Gastroesophageal sphincter (tissue), 4 donors: ENCODE measurements around the gene TCF25. TPM values are rescaled to one million over a fixed set of nuclear protein-coding genes. Genes with fewer than 3 reads are reported as not detected.
A peak's percentile ranks its signal among the peaks of the same experiment; 100 is the strongest.

Source experiments
- ATAC-seq: fragments of 150-250 bp; one replicate; pipeline ENCODE4 v1.9.1; 2016; ENCODE audit warnings: mild to moderate bottlenecking, moderate library complexity
- H3K27ac ChIP-seq, 4 donors: fragments of 200-600 bp; sonication (generic) in 3 of 4; 1 replicate in 3 of 4; 2 replicates in 1 of 4; pipeline ENCODE4 v1.5.1; 2016 to 2019
- H3K27me3 ChIP-seq: fragments of 200-600 bp; sonication (generic); one replicate; pipeline ENCODE4 v1.5.1; 2019
- H3K36me3 ChIP-seq, 2 donors: fragments of 200-600 bp; sonication (generic); one replicate each; pipeline ENCODE4 v1.5.1; 2019; ENCODE audit warnings: control low read depth in 1 of 2
- H3K4me1 ChIP-seq, 3 donors: fragments of 200-600 bp; sonication (generic); 1 replicate in 2 of 3; 2 replicates in 1 of 3; pipeline ENCODE4 v1.5.1; 2016 to 2019; ENCODE audit warnings: control low read depth in 2 of 3
- H3K4me3 ChIP-seq, 2 donors: fragments of 200-600 bp; sonication (generic); one replicate each; pipeline ENCODE4 v1.5.1; 2019; ENCODE audit warnings: mild to moderate bottlenecking in 1 of 2, moderate library complexity in 1 of 2
- H3K9me3 ChIP-seq, 3 donors: fragments of 200-600 bp; sonication (generic); one replicate each; pipeline ENCODE4 v1.5.1; 2017 to 2019; ENCODE audit warnings: control low read depth in 2 of 3
- EP300 ChIP-seq: sonication (generic); formaldehyde crosslinking; IDR thresholded peaks from one replicate; pipeline ENCODE4 v1.6.1; 2017; ENCODE audit warnings: antibody characterized with exemption, mild to moderate bottlenecking
- POLR2A ChIP-seq, 2 donors: fragments of 450-650 bp; IDR thresholded peaks; one replicate each; pipeline ENCODE4 v1.6.1; 2017; ENCODE audit warnings: antibody characterized with exemption in 2 of 2, mild to moderate bottlenecking in 2 of 2, moderate library complexity in 1 of 2
- POLR2AphosphoS5 ChIP-seq: sonication (generic); formaldehyde crosslinking; IDR thresholded peaks from one replicate; pipeline ENCODE4 v1.6.1; 2017; ENCODE audit warnings: antibody characterized with exemption
- WGBS, 2 donors: methylation state at CpG; one replicate each; pipeline ENCODE4 v1.1.5; 2018; ENCODE audit warnings: low coverage in 1 of 2; 5-methylcytosine and 5-hydroxymethylcytosine counted together
- total RNA-seq, 4 donors: library from RNA; depleted of rRNA; stranded (reverse); fragments of >200 nt; gene quantifications; one replicate each; pipeline ENCODE4 v1.1.0, GENCODE V29; 2016
- TF ChIP-seq, protein P1 (sequence below), 4 experiments: fragments of 200-600 bp in 2 of 4; fragments of 450-650 bp in 2 of 4; sonication (generic) in 1 of 4; IDR thresholded peaks; one replicate each; pipeline ENCODE4 v1.5.1; 2017 to 2019; ENCODE audit warnings: antibody characterized with exemption in 4 of 4, mild to moderate bottlenecking in 2 of 4, moderate library complexity in 2 of 4

Gene TCF25
- total RNA-seq, 4 donors from 2014 or later, result 118 to 165 (median 134) TPM

DNA sequence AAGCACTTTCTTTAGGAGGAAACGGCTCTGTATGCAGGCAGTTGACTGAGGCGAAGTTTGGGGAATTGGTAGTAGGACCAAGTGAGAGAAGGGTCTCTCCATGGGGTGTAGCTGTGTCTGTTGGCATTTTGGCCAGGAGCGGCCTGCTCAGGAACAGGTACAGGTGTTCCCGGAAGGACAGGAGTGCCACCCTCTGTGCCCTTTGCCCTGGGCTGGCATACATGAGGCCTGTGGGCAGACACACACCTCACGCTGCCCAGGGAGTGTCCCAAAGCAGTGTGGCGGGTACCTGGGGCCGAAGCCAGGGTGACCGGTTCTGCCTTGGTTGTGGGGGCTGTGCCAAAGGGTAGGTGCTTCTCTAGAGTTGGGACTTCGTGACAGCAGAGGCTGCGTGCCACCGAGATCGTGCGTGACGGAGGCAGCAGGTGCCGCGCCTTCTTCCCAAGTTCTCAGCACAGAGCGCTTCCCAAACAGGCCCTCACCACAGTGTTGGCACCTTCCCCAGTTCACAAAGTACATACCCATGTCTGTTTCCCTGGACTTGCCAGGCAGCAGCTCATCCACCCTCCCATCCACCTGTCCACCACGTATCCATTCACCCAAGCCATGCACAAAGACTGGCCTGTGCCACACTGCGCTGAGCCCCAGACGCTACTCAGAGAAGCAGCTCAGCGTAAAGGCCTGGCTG, 19.9 kb upstream of the TCF25 start:
- ATAC-seq, result no peak

GRCh38 chr16:89855301-89855945, 18.0 kb upstream of the TCF25 start:
- no peaks in the 10 kb centered on the region for H3K9me3 ChIP-seq
- no peak for TF ChIP-seq EP300
- TF ChIP-seq POLR2AphosphoS5, result no peak
- TF ChIP-seq, protein P1, sequence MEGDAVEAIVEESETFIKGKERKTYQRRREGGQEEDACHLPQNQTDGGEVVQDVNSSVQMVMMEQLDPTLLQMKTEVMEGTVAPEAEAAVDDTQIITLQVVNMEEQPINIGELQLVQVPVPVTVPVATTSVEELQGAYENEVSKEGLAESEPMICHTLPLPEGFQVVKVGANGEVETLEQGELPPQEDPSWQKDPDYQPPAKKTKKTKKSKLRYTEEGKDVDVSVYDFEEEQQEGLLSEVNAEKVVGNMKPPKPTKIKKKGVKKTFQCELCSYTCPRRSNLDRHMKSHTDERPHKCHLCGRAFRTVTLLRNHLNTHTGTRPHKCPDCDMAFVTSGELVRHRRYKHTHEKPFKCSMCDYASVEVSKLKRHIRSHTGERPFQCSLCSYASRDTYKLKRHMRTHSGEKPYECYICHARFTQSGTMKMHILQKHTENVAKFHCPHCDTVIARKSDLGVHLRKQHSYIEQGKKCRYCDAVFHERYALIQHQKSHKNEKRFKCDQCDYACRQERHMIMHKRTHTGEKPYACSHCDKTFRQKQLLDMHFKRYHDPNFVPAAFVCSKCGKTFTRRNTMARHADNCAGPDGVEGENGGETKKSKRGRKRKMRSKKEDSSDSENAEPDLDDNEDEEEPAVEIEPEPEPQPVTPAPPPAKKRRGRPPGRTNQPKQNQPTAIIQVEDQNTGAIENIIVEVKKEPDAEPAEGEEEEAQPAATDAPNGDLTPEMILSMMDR (IDR thresholded peaks at IDR 0.05), result no peak
- TF ChIP-seq POLR2A (IDR thresholded peaks at IDR 0.05), result no peak
- no peaks in the 10 kb centered on the region for H3K27me3 ChIP-seq
- no peaks in the 10 kb centered on the region for H3K4me1 ChIP-seq
- no peak overlapping the region for H3K27ac ChIP-seq
- H3K4me3 ChIP-seq, result no peak overlapping the region
- 75 to 80% methylated on average over 4 of the region's 26 CpGs for WGBS, 2 donors
- H3K36me3 ChIP-seq, result no peaks in the 10 kb centered on the region
- ATAC-seq, result peak; percentile 43

More for the DNA sequence above, 19.9 kb upstream of the TCF25 start:
- Histone ChIP-seq H3K4me3 (no peak overlapping the region), H3K4me1 (no peaks in the 10 kb centered on the region), H3K36me3 (no peaks in the 10 kb centered on the region), H3K27ac (no peak overlapping the region), H3K27me3 (no peaks in the 10 kb centered on the region), H3K9me3 (no peaks in the 10 kb centered on the region)
- WGBS, 2 donors, result 93 to 94% methylated on average over 3 of the region's 21 CpGs
- TF ChIP-seq EP300 (no peak), POLR2A (IDR thresholded peaks at IDR 0.05) (no peak), POLR2AphosphoS5 (no peak)
- TF ChIP-seq, protein P1 (IDR thresholded peaks at IDR 0.05), result no peak

DNA sequence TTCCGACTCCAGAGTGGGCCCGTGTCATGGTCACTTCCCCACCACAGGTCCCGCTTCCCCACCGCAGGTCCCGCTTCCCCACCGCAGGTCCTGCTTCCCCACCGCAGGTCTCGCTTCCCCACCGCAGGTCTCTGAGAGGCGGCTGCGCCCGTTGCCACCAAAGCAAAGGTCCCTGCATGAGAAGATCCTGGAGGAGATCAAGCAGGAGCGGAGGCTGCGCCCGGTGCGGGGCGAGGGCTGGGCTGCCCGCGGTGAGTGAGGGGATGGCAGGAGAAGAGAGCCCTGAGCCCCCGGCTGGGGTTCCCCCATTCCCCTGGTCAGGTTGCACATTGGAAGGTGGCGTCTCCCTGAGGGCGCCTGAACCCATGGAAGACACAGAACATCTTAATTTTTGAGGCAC, 17.4 kb upstream of the TCF25 start:
- peaks cover 0 to 5% (median 0%) of the 10 kb centered on the region in 3 donors for H3K4me1 ChIP-seq
- no peak overlapping the region for H3K27ac ChIP-seq
- 67 to 100% methylated on average over 1 to 3 of the region's 22 CpGs for WGBS, 2 donors
- no peaks in the 10 kb centered on the region for H3K27me3 ChIP-seq
- no peak for TF ChIP-seq EP300
- no peak for TF ChIP-seq POLR2AphosphoS5
- no peak for TF ChIP-seq POLR2A (IDR thresholded peaks at IDR 0.05)
- TF ChIP-seq, protein P1 (IDR thresholded peaks at IDR 0.05), result no peak
- no peak overlapping the region for H3K4me3 ChIP-seq
- no peaks in the 10 kb centered on the region for H3K36me3 ChIP-seq
- no peak for ATAC-seq
- H3K9me3 ChIP-seq, result no peaks in the 10 kb centered on the region

GRCh38 chr16:89858973-89859614, 14.3 kb upstream of the TCF25 start:
- Histone ChIP-seq H3K27ac (no peak overlapping the region), H3K4me1 (peaks cover 0 to 18% (median 0%) of the 10 kb centered on the region in 3 donors), H3K27me3 (no peaks in the 10 kb centered on the region), H3K4me3 (no peak overlapping the region), H3K36me3 (no peaks in the 10 kb centered on the region), H3K9me3 (no peaks in the 10 kb centered on the region)
- no peak for ATAC-seq
- 73 to 90% methylated on average over 3 to 4 of the region's 25 CpGs for WGBS, 2 donors
- TF ChIP-seq EP300 (no peak), POLR2A (IDR thresholded peaks at IDR 0.05) (no peak), POLR2AphosphoS5 (no peak)
- TF ChIP-seq, protein P1 (IDR thresholded peaks at IDR 0.05), result no peak
